ENCODE data around the gene CHRND. TPM values are rescaled to one million over a fixed set of nuclear protein-coding genes. Genes with fewer than 3 reads are reported as not detected.
A peak's percentile ranks its signal among the peaks of the same experiment; 100 is the strongest.

CHRND gene
- total RNA-seq, 2 donors from 2014 or later = not detected

GRCh38 chr2:232578626-232579025, 52.7 kb downstream of the CHRND start:
- H3K9ac ChIP-seq (ENCODE audit: low read depth in 2 of 2, low read length in 2 of 2) = no peak overlapping the region
- TF ChIP-seq, protein P1, sequence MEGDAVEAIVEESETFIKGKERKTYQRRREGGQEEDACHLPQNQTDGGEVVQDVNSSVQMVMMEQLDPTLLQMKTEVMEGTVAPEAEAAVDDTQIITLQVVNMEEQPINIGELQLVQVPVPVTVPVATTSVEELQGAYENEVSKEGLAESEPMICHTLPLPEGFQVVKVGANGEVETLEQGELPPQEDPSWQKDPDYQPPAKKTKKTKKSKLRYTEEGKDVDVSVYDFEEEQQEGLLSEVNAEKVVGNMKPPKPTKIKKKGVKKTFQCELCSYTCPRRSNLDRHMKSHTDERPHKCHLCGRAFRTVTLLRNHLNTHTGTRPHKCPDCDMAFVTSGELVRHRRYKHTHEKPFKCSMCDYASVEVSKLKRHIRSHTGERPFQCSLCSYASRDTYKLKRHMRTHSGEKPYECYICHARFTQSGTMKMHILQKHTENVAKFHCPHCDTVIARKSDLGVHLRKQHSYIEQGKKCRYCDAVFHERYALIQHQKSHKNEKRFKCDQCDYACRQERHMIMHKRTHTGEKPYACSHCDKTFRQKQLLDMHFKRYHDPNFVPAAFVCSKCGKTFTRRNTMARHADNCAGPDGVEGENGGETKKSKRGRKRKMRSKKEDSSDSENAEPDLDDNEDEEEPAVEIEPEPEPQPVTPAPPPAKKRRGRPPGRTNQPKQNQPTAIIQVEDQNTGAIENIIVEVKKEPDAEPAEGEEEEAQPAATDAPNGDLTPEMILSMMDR (IDR thresholded peaks at IDR 0.05) = no peak
- H3K36me3 ChIP-seq = no peaks in the 10 kb centered on the region
- H3K27me3 ChIP-seq = no peaks in the 10 kb centered on the region
- no peak for DNase-seq
- H3K4me1 ChIP-seq = no peaks in the 10 kb centered on the region
- no peak overlapping the region for H3K27ac ChIP-seq
- H3K9me3 ChIP-seq = no peaks in the 10 kb centered on the region
- H3K4me3 ChIP-seq = no peak overlapping the region
- intact Hi-C loops (cut with DNase I) = no loop called here

GRCh38 chr2:232580648-232580981, 54.7 kb downstream of the CHRND start:
- Histone ChIP-seq H3K36me3 (no peaks in the 10 kb centered on the region), H3K4me3 (no peak overlapping the region), H3K9me3 (no peaks in the 10 kb centered on the region), H3K27me3 (no peaks in the 10 kb centered on the region), H3K4me1 (no peaks in the 10 kb centered on the region), H3K9ac (ENCODE audit: low read depth in 2 of 2, low read length in 2 of 2) (peak overlapping the region in 1 of 2 donors; percentile 38), H3K27ac (peak overlapping the region; percentile 60)
- intact Hi-C loops (cut with DNase I) = no loop called here
- DNase-seq = no peak
- TF ChIP-seq, protein P1 (IDR thresholded peaks at IDR 0.05) = no peak

DNA sequence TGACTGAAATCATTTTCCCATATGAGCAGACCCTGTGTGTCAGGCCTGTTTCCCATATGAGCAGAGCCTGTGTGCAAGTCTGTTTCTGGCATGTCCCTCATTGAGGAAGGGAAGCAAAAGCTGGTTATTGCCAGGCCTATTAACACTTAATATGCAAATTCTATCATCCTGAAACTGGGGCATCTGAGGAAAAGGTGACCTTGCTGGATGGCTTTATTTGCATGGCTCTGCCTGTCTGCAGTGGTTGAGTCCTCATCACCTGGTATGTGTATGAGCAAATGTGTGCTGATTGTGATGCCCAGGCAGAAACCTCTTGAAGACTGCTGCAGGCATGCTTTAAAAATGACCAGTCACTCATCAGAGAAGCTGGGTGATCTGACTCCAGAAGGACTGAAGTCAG, 55.8 kb downstream of the CHRND start:
- no peak overlapping the region for H3K27ac ChIP-seq
- H3K9ac ChIP-seq (ENCODE audit: low read depth in 2 of 2, low read length in 2 of 2) = no peak overlapping the region
- TF ChIP-seq, protein P1 (IDR thresholded peaks at IDR 0.05) = no peak
- H3K27me3 ChIP-seq = no peaks in the 10 kb centered on the region
- intact Hi-C loops (cut with DNase I) = no loop called here
- no peaks in the 10 kb centered on the region for H3K36me3 ChIP-seq
- no peaks in the 10 kb centered on the region for H3K9me3 ChIP-seq
- no peaks in the 10 kb centered on the region for H3K4me1 ChIP-seq
- no peak overlapping the region for H3K4me3 ChIP-seq
- no peak for DNase-seq

DNA sequence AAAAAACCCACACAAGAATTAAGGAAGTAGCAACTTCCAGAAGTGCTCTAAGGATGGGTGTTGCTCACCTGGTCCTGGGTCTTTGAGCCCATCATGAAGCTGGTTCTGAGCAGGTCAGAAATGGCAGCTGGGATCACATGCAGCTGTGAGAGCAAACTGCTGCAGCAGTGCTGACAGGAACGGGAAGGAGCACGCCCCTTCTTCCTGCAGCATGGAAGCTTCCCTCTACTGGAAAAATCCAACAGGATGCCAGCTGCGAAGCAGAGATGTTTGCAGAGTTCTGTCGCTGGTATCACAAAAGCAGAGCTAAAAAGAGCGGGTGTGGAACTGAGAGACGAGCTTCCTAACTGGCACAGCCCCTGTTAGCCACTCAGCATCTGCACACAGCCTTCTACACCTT, 58.3 kb downstream of the CHRND start:
- no peak for DNase-seq
- Histone ChIP-seq H3K4me3 (no peak overlapping the region), H3K4me1 (peaks cover 12% of the 10 kb centered on the region), H3K9ac (ENCODE audit: low read depth in 2 of 2, low read length in 2 of 2) (no peak overlapping the region), H3K36me3 (no peaks in the 10 kb centered on the region), H3K9me3 (no peaks in the 10 kb centered on the region), H3K27ac (no peak overlapping the region), H3K27me3 (no peaks in the 10 kb centered on the region)
- intact Hi-C loops (cut with DNase I) = no loop called here
- TF ChIP-seq, protein P1 (IDR thresholded peaks at IDR 0.05) = no peak

Other genes with a start within 250 kb of the CHRND start
- gene ALPP, start 147.4 kb upstream of the CHRND start, total RNA-seq = under 1 TPM; 0.11 to 0.37 TPM
- 1 to 10 TPM; 1.7 to 3.3 TPM for gene ALPG, start 119.3 kb upstream of the CHRND start, total RNA-seq
- gene ALPI, start 70.0 kb upstream of the CHRND start, total RNA-seq = 10 to 100 TPM in 1 of 2 donors, 1 to 10 TPM in 1; 9.4 to 27.1 TPM
- gene ECEL1, start 38.3 kb upstream of the CHRND start, total RNA-seq = under 1 TPM; 0.12 to 0.40 TPM
- gene PRSS56, start 5.8 kb upstream of the CHRND start, total RNA-seq = not detected
- gene CHRNG, start 13.5 kb downstream of the CHRND start, total RNA-seq = not detected
- 1 to 10 TPM; 3.0 to 4.4 TPM for gene TIGD1, start 24.4 kb downstream of the CHRND start, total RNA-seq
- gene EIF4E2, start 24.5 kb downstream of the CHRND start, total RNA-seq = 100 to 1,000 TPM in 1 of 2 donors, 10 to 100 TPM in 1; 99.5 to 109 TPM
- gene EFHD1, start 107.4 kb downstream of the CHRND start, total RNA-seq = 1 to 10 TPM; 1.4 to 3.4 TPM
- 10 to 100 TPM; 48.8 to 49.3 TPM for gene GIGYF2, start 171.2 kb downstream of the CHRND start, total RNA-seq

All from colonic mucosa (tissue), 4 donors.